IMR-90 (cell line): Measurements from ENCODE around the gene SARDH. TPM values are rescaled to one million over a fixed set of nuclear protein-coding genes. Genes with fewer than 3 reads are reported as not detected.

ENCODE experiments used
- ATAC-seq: fragments of 200-7000 bp; cut with Tn5 transposase; 2 replicates; pipeline ENCODE4 v1.9.1; 2020; ENCODE audit warnings: low read depth, mild to moderate bottlenecking, moderate library complexity
- BruUV-seq: library from RNA; stranded (reverse); fragments of 400-500 nt; replicated peaks from 2 replicates; lab custom pipeline; 2021; lab: Mats Ljungman, UMichigan
- CTCF ChIA-PET: fragments of 300-600 bp; formaldehyde crosslinking; extraction: SDS; loops from one replicate; lab custom pipeline; 2021; ENCODE audit warnings: antibody characterized with exemption; lab: Yijun Ruan, JAX
- POLR2A ChIA-PET: fragments of 300-600 bp; sonication (Branson Sonifier 250); formaldehyde crosslinking; loops from one replicate; lab custom pipeline; 2022; ENCODE audit warnings: antibody characterized with exemption; ENCODE audit not compliant: unreplicated experiment; lab: Charles Lee
- DNase-seq: peaks from one replicate; pipeline ENCODE4 v3.0.0; 2013
- H2AFZ ChIP-seq: replicated peaks from 2 replicates; pipeline ENCODE3; 2013; ENCODE audit warnings: low read length, mild to moderate bottlenecking; ENCODE audit not compliant: poor library complexity
- H2AK5ac ChIP-seq: 2 replicates; pipeline ENCODE4 v1.6.1; 2013; ENCODE audit warnings: low read depth, low read length, inconsistent platforms
- H2AK9ac ChIP-seq: replicated peaks from 2 replicates; pipeline ENCODE3; 2013; ENCODE audit warnings: mild to moderate bottlenecking, low read depth, low read length, moderate library complexity; ENCODE audit not compliant: poor library complexity
- H2BK120ac ChIP-seq: 2 replicates; pipeline ENCODE4 v1.6.1; 2013; ENCODE audit warnings: low read depth, low read length, inconsistent platforms
- H2BK15ac ChIP-seq: 3 replicates; pipeline ENCODE4 v1.6.1; 2013; ENCODE audit warnings: low read depth, low read length, inconsistent platforms
- H2BK20ac ChIP-seq: 2 replicates; pipeline ENCODE4 v1.6.1; 2013; ENCODE audit warnings: low read depth, mild to moderate bottlenecking, inconsistent platforms, low read length, moderate library complexity
- H2BK5ac ChIP-seq: 2 replicates; pipeline ENCODE4 v1.6.1; 2013; ENCODE audit warnings: mild to moderate bottlenecking, low read depth, low read length, inconsistent platforms; ENCODE audit not compliant: poor library complexity, severe bottlenecking
- H3K14ac ChIP-seq: replicated peaks from 2 replicates; pipeline ENCODE4 v1.6.1; 2013; ENCODE audit warnings: low read depth, low read length, inconsistent platforms
- H3K18ac ChIP-seq: 2 replicates; pipeline ENCODE4 v1.6.1; 2013; ENCODE audit warnings: low read depth, low read length, control low read depth
- H3K23ac ChIP-seq: 2 replicates; pipeline ENCODE4 v1.6.1; 2013; ENCODE audit warnings: low read depth, low read length, inconsistent platforms
- H3K27ac ChIP-seq: 2 replicates; pipeline ENCODE4 v1.5.1; 2013; ENCODE audit warnings: mild to moderate bottlenecking, control low read depth, low read length; ENCODE audit not compliant: insufficient read depth
- H3K27me3 ChIP-seq: 2 replicates; pipeline ENCODE4 v1.6.1; 2013; ENCODE audit warnings: low read length; ENCODE audit not compliant: control insufficient read depth, insufficient read depth
- H3K36me3 ChIP-seq: 2 replicates; pipeline ENCODE4 v1.6.1; 2013; ENCODE audit warnings: low read length, mixed read lengths; ENCODE audit not compliant: control insufficient read depth, insufficient read depth
- H3K4ac ChIP-seq: 2 replicates; pipeline ENCODE4 v1.6.1; 2013; ENCODE audit warnings: low read depth, low read length, inconsistent platforms
- H3K4me1 ChIP-seq: 2 replicates; pipeline ENCODE4 v1.6.1; 2013; ENCODE audit warnings: low read length, mixed read lengths; ENCODE audit not compliant: control insufficient read depth, insufficient read depth
- H3K4me2 ChIP-seq: 2 replicates; pipeline ENCODE4 v1.6.1; 2013; ENCODE audit warnings: low read depth, mild to moderate bottlenecking, control low read depth, low read length, moderate library complexity
- H3K4me3 ChIP-seq: 2 replicates; pipeline ENCODE4 v1.5.1; 2013; ENCODE audit warnings: low read depth, mild to moderate bottlenecking, control low read depth, low read length, moderate library complexity; ENCODE audit not compliant: insufficient read depth
- H3K56ac ChIP-seq: 2 replicates; pipeline ENCODE4 v1.6.1; 2013; ENCODE audit warnings: low read length, inconsistent platforms; ENCODE audit not compliant: insufficient read depth; ENCODE audit errors: extremely low read depth
- H3K79me1 ChIP-seq, 2 experiments: 2 replicates each; pipeline ENCODE4 v1.6.1; 2013; ENCODE audit warnings: low read length in 2 of 2, inconsistent platforms in 1 of 2, low read depth in 1 of 2
- H3K9ac ChIP-seq: 2 replicates; pipeline ENCODE4 v1.6.1; 2013; ENCODE audit warnings: low read depth, low read length, control low read depth
- H3K9me1 ChIP-seq: 2 replicates; pipeline ENCODE4 v1.6.1; 2013; ENCODE audit warnings: low read length, inconsistent platforms; ENCODE audit not compliant: insufficient read depth
- H3K9me3 ChIP-seq: 2 replicates; pipeline ENCODE4 v1.6.1; 2013; ENCODE audit warnings: low read length; ENCODE audit not compliant: control insufficient read depth, insufficient read depth
- H4K20me1 ChIP-seq: 2 replicates; pipeline ENCODE4 v1.6.1; 2013; ENCODE audit warnings: low read length, inconsistent platforms; ENCODE audit not compliant: insufficient read depth
- H4K5ac ChIP-seq: 2 replicates; pipeline ENCODE4 v1.6.1; 2013; ENCODE audit warnings: mild to moderate bottlenecking, low read depth, low read length, control low read depth
- H4K8ac ChIP-seq, 2 experiments: 2 replicates each; pipeline ENCODE4 v1.6.1; 2013; ENCODE audit warnings: low read depth in 2 of 2, low read length in 2 of 2, control low read depth in 1 of 2, inconsistent platforms in 1 of 2
- H4K91ac ChIP-seq: 2 replicates; pipeline ENCODE4 v1.6.1; 2013; ENCODE audit warnings: low read depth, low read length, inconsistent platforms; ENCODE audit not compliant: insufficient read depth
- CEBPB ChIP-seq: IDR thresholded peaks from 2 replicates; pipeline ENCODE4 v1.6.1; 2012; ENCODE audit warnings: low read depth, low read length, improper control_type of control experiment
- FOS ChIP-seq: fragments of 150-350 bp; IDR thresholded peaks from 2 replicates; pipeline ENCODE4 v1.6.1; 2016; ENCODE audit warnings: low read depth, low read length
- MAFK ChIP-seq: IDR thresholded peaks from 2 replicates; pipeline ENCODE4 v1.6.1; 2012; ENCODE audit warnings: low read depth, low read length, improper control_type of control experiment
- MXI1 ChIP-seq: IDR thresholded peaks from 2 replicates; pipeline ENCODE4 v1.6.1; 2012; ENCODE audit warnings: low read depth, mild to moderate bottlenecking, low read length, moderate library complexity, borderline replicate concordance
- NFE2L2 ChIP-seq: fragments of 150-350 bp; IDR thresholded peaks from 2 replicates; pipeline ENCODE4 v1.6.1; 2016; ENCODE audit warnings: low read depth, mild to moderate bottlenecking, low read length
- POLR2A ChIP-seq: IDR thresholded peaks from 2 replicates; pipeline ENCODE4 v1.6.1; 2012; ENCODE audit warnings: mild to moderate bottlenecking, low read depth, low read length
- RCOR1 ChIP-seq: IDR thresholded peaks from 2 replicates; pipeline ENCODE4 v1.6.1; 2012; ENCODE audit warnings: mild to moderate bottlenecking, low read length, improper control_type of control experiment; ENCODE audit not compliant: insufficient replicate concordance
- RFX5 ChIP-seq: IDR thresholded peaks from 2 replicates; pipeline ENCODE4 v1.8.0; 2012; ENCODE audit warnings: low read depth, mild to moderate bottlenecking, low read length, moderate library complexity
- WGBS, 2 experiments: methylation state at CpG; one replicate each; pipeline versions ENCODE4 v1.1.5 to v1.1.7; 2013; ENCODE audit warnings: missing lambda C conversion rate in 2 of 2; ENCODE audit not compliant: insufficient read length in 1 of 2; ENCODE audit errors: extremely low coverage in 2 of 2; 5-methylcytosine and 5-hydroxymethylcytosine counted together
- dilution Hi-C: fragments of 300-500 bp; cut with HindIII; formaldehyde crosslinking; loops from one replicate; pipeline ENCODE4 v1.14.3; 2018; ENCODE audit warnings: low sequenced_read_pairs; ENCODE audit not compliant: unreplicated experiment
- in situ Hi-C: fragments of 300-500 bp; cut with MboI; formaldehyde crosslinking; loops from 3 replicates; pipeline ENCODE4 v1.14.3; 2019; ENCODE audit warnings: low sequenced_read_pairs, inconsistent platforms, mixed read lengths
- intact Hi-C: fragments of 100-400 bp; cut with micrococcal nuclease; formaldehyde crosslinking; loops from 2 replicates; pipeline ENCODE4 v1.10.0; 2022
- polyA plus RNA-seq, 3 experiments: library from polyadenylated mRNA; depleted of rRNA; stranded (reverse); fragments of >200 nt; gene quantifications; 2 replicates each; pipeline ENCODE4 v1.2.3, GENCODE V29; 2012; ENCODE audit warnings: low replicate concordance in 1 of 3
- total RNA-seq: library from RNA; depleted of rRNA; stranded (reverse); fragments of >200 nt; gene quantifications from 2 replicates; pipeline ENCODE4 v1.2.3, GENCODE V29; 2012
- TF ChIP-seq, protein P1 (sequence below): fragments of 150-350 bp; IDR thresholded peaks from 2 replicates; pipeline ENCODE4 v1.6.1; 2017; ENCODE audit warnings: mild to moderate bottlenecking, antibody characterized with exemption, low read length, low read depth

The SARDH gene
- total and polyA plus RNA-seq, 2 of the 4 experiments (the other 2 are of a cell fraction), result 5.0 to 7.5 TPM

DNA sequence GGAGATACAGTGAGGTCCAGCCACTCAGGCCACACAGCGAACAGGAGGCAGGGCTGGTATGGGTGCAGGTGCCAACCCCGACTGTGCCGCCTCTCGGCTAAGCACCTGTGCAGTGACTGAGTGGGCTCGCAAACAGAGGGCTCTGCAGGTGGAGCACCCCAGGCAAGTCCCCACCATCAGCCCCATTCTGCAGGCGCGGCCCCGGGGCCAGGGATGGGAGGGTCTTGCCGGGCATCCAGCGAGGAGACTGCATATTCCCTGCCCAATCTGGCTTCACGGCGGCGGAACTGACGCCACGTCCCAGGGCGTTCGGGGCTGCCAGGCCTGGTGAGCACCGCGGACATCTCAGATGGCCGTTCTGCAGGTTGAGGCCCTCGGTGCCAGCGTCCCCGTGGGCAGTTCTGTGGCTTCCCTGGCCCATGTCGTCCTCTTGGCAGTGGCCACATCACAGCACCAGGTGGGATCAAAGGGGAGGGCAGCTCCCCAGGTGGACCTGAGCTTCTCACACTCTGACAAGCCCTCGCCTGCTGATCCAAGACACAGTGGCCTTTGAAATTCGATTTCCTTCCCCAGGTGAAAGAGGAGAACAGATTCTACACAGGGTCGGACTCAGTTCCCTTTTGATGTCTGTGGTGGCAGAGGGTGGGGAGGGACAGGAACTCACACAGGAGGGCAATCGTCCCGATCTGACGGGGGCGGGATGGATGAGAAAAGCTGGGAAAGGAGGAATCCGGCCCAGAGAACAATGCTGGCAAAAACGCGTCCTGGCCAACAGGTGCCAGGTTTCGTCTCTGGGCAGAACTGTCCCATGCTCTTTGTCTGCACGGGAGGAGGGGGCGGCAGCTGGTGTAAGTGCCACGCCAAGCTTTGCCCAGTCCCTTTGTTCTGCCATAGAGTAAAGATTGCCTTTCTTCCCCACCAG lies 83.2 kb downstream of the SARDH start:
- no peak overlapping the region for H2AK9ac ChIP-seq
- H3K4ac ChIP-seq, result no peak overlapping the region
- no peak overlapping the region for H3K4me2 ChIP-seq
- no peak overlapping the region for H4K5ac ChIP-seq
- ATAC-seq (no peak), DNase-seq (no peak)
- intact Hi-C loops (no loop called here), dilution Hi-C loops (no loop called here), in situ Hi-C loops (no loop called here)
- 0 out of 2 replicates have a peak, but pooled peaks cover 1% of the 10 kb centered on the region for H3K4me1 ChIP-seq
- H3K9me3 ChIP-seq, result no peaks in the 10 kb centered on the region
- ChIA-PET POLR2A (no interaction called here), CTCF (no interaction called here)
- no peaks in the 10 kb centered on the region for H3K79me1 ChIP-seq
- no peak overlapping the region for H3K4me3 ChIP-seq
- H2BK20ac ChIP-seq, result no peak overlapping the region
- H2BK120ac ChIP-seq, result no peak overlapping the region
- no TSS peak for BruUV-seq
- no peak overlapping the region for H2AK5ac ChIP-seq
- no peak overlapping the region for H3K18ac ChIP-seq
- TF ChIP-seq POLR2A (no peak), MAFK (no peak), NFE2L2 (no peak), RCOR1 (no peak), MXI1 (no peak), FOS (no peak), CEBPB (no peak), RFX5 (no peak)
- TF ChIP-seq, protein P1, sequence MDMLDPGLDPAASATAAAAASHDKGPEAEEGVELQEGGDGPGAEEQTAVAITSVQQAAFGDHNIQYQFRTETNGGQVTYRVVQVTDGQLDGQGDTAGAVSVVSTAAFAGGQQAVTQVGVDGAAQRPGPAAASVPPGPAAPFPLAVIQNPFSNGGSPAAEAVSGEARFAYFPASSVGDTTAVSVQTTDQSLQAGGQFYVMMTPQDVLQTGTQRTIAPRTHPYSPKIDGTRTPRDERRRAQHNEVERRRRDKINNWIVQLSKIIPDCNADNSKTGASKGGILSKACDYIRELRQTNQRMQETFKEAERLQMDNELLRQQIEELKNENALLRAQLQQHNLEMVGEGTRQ, result no peak
- no peak overlapping the region for H4K91ac ChIP-seq
- no peaks in the 10 kb centered on the region for H3K9me1 ChIP-seq
- no peaks in the 10 kb centered on the region for H3K36me3 ChIP-seq
- no peak overlapping the region for H3K23ac ChIP-seq
- H3K9ac ChIP-seq, result no peak overlapping the region
- H2AFZ ChIP-seq, result no peak overlapping the region
- no peak overlapping the region for H3K56ac ChIP-seq
- H3K27me3 ChIP-seq, result peaks cover 42% of the 10 kb centered on the region
- no peak overlapping the region for H3K27ac ChIP-seq
- no peaks in the 10 kb centered on the region for H4K20me1 ChIP-seq
- 64% methylated on average over 29 of the region's 38 CpGs; no CpG with 5 or more reads in 1 of the 2 experiments for WGBS, 2 experiments
- H3K14ac ChIP-seq, result no peak overlapping the region
- H2BK5ac ChIP-seq, result no peak overlapping the region
- H4K8ac ChIP-seq, result no peak overlapping the region
- no peak overlapping the region for H2BK15ac ChIP-seq
